ENCODE data around the gene C2orf69. TPM values are rescaled to one million over a fixed set of nuclear protein-coding genes. Genes with fewer than 3 reads are reported as not detected.

C2orf69 gene
- total and polyA plus RNA-seq, 9 donors: 4.4 to 12.6 (median 9.6) TPM

- Histone ChIP-seq H3K36me3 (no peaks in the 10 kb centered on the region), H3K9me3 (no peaks in the 10 kb centered on the region), H3K4me1 (ENCODE audit: insufficient read depth) (no peaks in the 10 kb centered on the region), H3K27ac (no peak overlapping the region), H3K27me3 (no peaks in the 10 kb centered on the region), H3K4me3 (no peak overlapping the region)
- intact Hi-C loops (cut with DNase I): no loop called here
- no peak for DNase-seq
- no peak for TF ChIP-seq EP300 (IDR thresholded peaks at IDR 0.05)
- no peak for TF ChIP-seq CTCF (IDR thresholded peaks at IDR 0.05)
- TF ChIP-seq POLR2A (IDR thresholded peaks at IDR 0.05): no peak
- WGBS, 3 donors: 91 to 95% (median 91%) methylated on average over 2 of the region's 2 CpGs
These were observed 29.3 kb downstream of the C2orf69 start for GRCh38 chr2:199940373-199940772.

- WGBS, 3 donors: 94 to 97% (median 94%) methylated on average over 4 of the region's 4 CpGs
- Histone ChIP-seq H3K4me3 (no peak overlapping the region), H3K27me3 (no peaks in the 10 kb centered on the region), H3K27ac (no peak overlapping the region), H3K36me3 (no peaks in the 10 kb centered on the region), H3K9me3 (no peaks in the 10 kb centered on the region), H3K4me1 (ENCODE audit: insufficient read depth) (no peaks in the 10 kb centered on the region)
- no peak for DNase-seq
- intact Hi-C loops (cut with DNase I): no loop called here
- TF ChIP-seq POLR2A (IDR thresholded peaks at IDR 0.05) (no peak), CTCF (IDR thresholded peaks at IDR 0.05) (no peak), EP300 (IDR thresholded peaks at IDR 0.05) (no peak)
These were observed 32.3 kb downstream of the C2orf69 start for GRCh38 chr2:199943373-199943772.

DNA sequence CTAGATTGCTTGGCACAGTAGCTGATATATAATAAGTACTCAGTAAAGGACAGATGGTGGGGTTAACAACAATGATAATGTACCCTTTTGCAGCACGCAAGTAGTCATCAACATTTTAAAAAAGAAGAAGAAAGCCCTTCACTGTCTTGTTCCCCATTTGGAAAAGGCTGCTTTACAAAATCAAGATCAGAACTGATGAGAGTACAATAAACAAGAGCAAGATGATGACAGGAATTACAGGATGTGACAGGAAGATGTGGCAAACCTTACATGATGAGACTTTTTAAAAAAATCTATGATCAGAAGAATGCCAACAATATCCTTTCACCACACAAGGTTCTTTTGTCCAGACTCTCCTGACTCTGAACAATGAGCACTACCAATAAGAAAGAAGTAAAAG lies 35.1 kb downstream of the C2orf69 start:
- 90 to 97% (median 92%) methylated on average over 1 of the region's 1 CpG for WGBS, 3 donors
- H3K9me3 ChIP-seq: no peaks in the 10 kb centered on the region
- no peaks in the 10 kb centered on the region for H3K27me3 ChIP-seq
- H3K4me1 ChIP-seq (ENCODE audit: insufficient read depth): no peaks in the 10 kb centered on the region
- no peaks in the 10 kb centered on the region for H3K36me3 ChIP-seq
- intact Hi-C loops (cut with DNase I): no loop called here
- no peak overlapping the region for H3K27ac ChIP-seq
- TF ChIP-seq CTCF (IDR thresholded peaks at IDR 0.05) (no peak), EP300 (IDR thresholded peaks at IDR 0.05) (no peak), POLR2A (IDR thresholded peaks at IDR 0.05) (no peak)
- H3K4me3 ChIP-seq: no peak overlapping the region
- DNase-seq: no peak

DNA sequence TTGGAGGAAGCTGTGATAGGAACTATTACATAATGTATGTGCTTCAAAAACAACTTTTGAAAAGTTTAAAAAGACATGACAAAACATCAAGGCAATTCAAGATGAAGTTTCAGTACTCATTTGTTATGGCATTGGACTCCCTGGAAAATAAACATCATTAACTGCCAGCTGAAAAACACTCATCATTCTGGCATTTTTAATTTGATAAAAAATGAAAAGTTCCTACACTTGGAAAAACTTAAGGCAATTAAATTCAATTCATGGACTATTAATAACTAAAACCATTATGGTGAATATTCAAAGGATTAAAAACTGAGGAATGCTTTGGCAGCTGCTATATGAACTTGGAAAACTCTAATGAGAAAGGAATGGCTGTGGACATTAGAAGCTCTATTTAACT lies 35.7 kb downstream of the C2orf69 start:
- Histone ChIP-seq H3K4me1 (ENCODE audit: insufficient read depth) (no peaks in the 10 kb centered on the region), H3K36me3 (no peaks in the 10 kb centered on the region)

More for the DNA sequence above, 35.7 kb downstream of the C2orf69 start:
- DNase-seq: no peak
- Histone ChIP-seq H3K27ac (no peak overlapping the region), H3K27me3 (no peaks in the 10 kb centered on the region), H3K4me3 (no peak overlapping the region), H3K9me3 (no peaks in the 10 kb centered on the region)
- TF ChIP-seq CTCF (IDR thresholded peaks at IDR 0.05) (no peak), POLR2A (IDR thresholded peaks at IDR 0.05) (no peak)
- intact Hi-C loops (cut with DNase I): no loop called here

Measured in ovary (tissue), 9 donors.